Esophagus mucosa (tissue), 1 donor: ENCODE data around the gene GNG2. TPM values are rescaled to one million over a fixed set of nuclear protein-coding genes. Genes with fewer than 3 reads are reported as not detected.

ENCODE experiments used
- ATAC-seq: fragments of 200-7000 bp; cut with Tn5 transposase; one replicate; pipeline ENCODE4 v1.9.1; 2020
- total RNA-seq: library from RNA; stranded (reverse); gene quantifications from one replicate; pipeline ENCODE4 v1.2.4, GENCODE V29; 2023
- donor health status: DM: yes; HTN: yes; CAD: no.

Gene GNG2
- total RNA-seq, 1 donor from 2014 or later: 1.5 TPM

- no peak for ATAC-seq
These were observed 89.6 kb downstream of the GNG2 start for GRCh38 chr14:51950007-51950406.

- ATAC-seq: no peak
These were observed 91.2 kb downstream of the GNG2 start for GRCh38 chr14:51951656-51952055.

- no peak for ATAC-seq
These were observed 93.6 kb downstream of the GNG2 start for GRCh38 chr14:51954031-51954430.

GRCh38 chr14:51954657-51955056, 94.2 kb downstream of the GNG2 start:
- ATAC-seq: no peak

GRCh38 chr14:51957950-51958349, 97.5 kb downstream of the GNG2 start:
- ATAC-seq: no peak

- no peak for ATAC-seq
These were observed 99.5 kb downstream of the GNG2 start for GRCh38 chr14:51959928-51960327.

- no peak for ATAC-seq
These were observed 100.5 kb downstream of the GNG2 start for GRCh38 chr14:51960866-51961265.

- no peak for ATAC-seq
These were observed 102.3 kb downstream of the GNG2 start for GRCh38 chr14:51962711-51963110.

GRCh38 chr14:51963286-51963685, 102.9 kb downstream of the GNG2 start:
- ATAC-seq: no peak

- no peak for ATAC-seq
These were observed 107.1 kb downstream of the GNG2 start for GRCh38 chr14:51967521-51967920.

GRCh38 chr14:51969852-51970540, 109.6 kb downstream of the GNG2 start:
- no peak for ATAC-seq

- ATAC-seq: no peak
These were observed 112.2 kb downstream of the GNG2 start for GRCh38 chr14:51972566-51972965.

GRCh38 chr14:51977075-51977474, 116.7 kb downstream of the GNG2 start:
- ATAC-seq: no peak

GRCh38 chr14:51978681-51979085, 118.3 kb downstream of the GNG2 start:
- ATAC-seq: no peak

- ATAC-seq: peak; percentile 81
These were observed 118.8 kb downstream of the GNG2 start for GRCh38 chr14:51979088-51979709.

- peak; percentile 19 for ATAC-seq
These were observed 120.9 kb downstream of the GNG2 start for GRCh38 chr14:51981218-51981854.

GRCh38 chr14:51988221-51988620, 127.8 kb downstream of the GNG2 start:
- no peak for ATAC-seq

GRCh38 chr14:51989293-51990234, 129.2 kb downstream of the GNG2 start, which contains the start of gene RTRAF:
Gene RTRAF, plus strand, starts transcription at chr14:51989546. Its CDS starts 94 bp downstream, at chr14:51989640.
- peak; percentile 98 for ATAC-seq

GRCh38 chr14:51990488-51990887, 130.1 kb downstream of the GNG2 start:
- ATAC-seq: no peak

GRCh38 chr14:51993285-51993920, 133.0 kb downstream of the GNG2 start:
- no peak for ATAC-seq

GRCh38 chr14:51996148-51996746, 135.8 kb downstream of the GNG2 start:
- no peak for ATAC-seq

GRCh38 chr14:51998348-51998747, 137.9 kb downstream of the GNG2 start:
- ATAC-seq: no peak
